NCI-H1694 treated with DMSO at 0.1 percent for 48 hours (cell line): ENCODE data around the gene TTLL5.
A peak's percentile ranks its signal among the peaks of the same experiment; 100 is the strongest.

Experiments used
- DNase-seq: peaks from one replicate; lab custom pipeline; 2025; lab: John Stamatoyannopoulos, UW

TTLL5 gene, protein sequence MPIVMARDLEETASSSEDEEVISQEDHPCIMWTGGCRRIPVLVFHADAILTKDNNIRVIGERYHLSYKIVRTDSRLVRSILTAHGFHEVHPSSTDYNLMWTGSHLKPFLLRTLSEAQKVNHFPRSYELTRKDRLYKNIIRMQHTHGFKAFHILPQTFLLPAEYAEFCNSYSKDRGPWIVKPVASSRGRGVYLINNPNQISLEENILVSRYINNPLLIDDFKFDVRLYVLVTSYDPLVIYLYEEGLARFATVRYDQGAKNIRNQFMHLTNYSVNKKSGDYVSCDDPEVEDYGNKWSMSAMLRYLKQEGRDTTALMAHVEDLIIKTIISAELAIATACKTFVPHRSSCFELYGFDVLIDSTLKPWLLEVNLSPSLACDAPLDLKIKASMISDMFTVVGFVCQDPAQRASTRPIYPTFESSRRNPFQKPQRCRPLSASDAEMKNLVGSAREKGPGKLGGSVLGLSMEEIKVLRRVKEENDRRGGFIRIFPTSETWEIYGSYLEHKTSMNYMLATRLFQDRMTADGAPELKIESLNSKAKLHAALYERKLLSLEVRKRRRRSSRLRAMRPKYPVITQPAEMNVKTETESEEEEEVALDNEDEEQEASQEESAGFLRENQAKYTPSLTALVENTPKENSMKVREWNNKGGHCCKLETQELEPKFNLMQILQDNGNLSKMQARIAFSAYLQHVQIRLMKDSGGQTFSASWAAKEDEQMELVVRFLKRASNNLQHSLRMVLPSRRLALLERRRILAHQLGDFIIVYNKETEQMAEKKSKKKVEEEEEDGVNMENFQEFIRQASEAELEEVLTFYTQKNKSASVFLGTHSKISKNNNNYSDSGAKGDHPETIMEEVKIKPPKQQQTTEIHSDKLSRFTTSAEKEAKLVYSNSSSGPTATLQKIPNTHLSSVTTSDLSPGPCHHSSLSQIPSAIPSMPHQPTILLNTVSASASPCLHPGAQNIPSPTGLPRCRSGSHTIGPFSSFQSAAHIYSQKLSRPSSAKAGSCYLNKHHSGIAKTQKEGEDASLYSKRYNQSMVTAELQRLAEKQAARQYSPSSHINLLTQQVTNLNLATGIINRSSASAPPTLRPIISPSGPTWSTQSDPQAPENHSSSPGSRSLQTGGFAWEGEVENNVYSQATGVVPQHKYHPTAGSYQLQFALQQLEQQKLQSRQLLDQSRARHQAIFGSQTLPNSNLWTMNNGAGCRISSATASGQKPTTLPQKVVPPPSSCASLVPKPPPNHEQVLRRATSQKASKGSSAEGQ (N-terminal part only)

DNA sequence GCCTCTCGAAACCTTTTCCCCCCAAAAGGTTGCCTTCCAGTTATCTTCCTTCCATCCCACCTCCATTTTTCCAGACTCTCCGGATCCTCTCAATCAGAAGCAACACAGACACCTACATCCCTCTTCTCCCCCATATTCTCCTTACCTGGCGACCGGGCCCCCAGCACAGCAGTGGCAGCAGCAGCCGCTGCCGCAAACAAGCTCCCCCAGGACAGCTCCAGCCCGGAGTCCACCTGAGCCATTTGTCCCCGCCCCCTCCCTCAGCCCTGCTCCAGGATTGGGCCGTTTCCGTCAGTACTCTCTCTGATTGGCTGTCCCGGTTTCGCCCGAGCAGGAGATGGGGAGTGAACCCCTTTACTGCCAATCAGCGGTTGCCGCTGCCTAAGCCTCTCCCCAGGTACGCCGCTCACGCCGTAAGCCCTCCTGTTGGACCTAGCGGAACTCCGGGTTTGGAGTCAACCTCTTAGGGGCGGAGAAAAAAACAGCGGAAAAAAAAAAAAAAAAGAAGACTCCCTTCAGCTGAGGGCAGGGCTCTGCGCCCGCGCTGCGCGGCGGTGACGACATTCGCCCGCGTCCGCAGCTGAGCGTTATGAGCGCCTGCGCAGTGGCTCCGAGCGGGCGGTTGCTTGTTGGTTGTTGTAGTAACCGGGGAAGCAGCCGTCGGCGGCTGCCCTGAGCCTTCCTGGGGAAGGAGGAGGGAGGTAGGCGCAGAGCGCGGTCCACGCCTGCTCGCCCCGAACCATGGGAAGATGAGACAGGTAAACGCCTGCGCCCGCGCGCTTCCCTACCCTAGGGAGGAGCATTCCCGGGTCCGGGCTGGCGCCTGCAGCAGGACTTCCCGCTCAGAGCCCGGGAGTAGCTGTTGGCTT lies at the start of gene TTLL5, which contains the start of gene ERG28:
Gene TTLL5 (plus strand): TSS at position 617 of the 869 bp plus-strand sequence. CDS start 1,904 bp downstream, outside the sequence.
Gene ERG28 (minus strand): TSS at position 247 of the 869 bp plus-strand sequence. CDS start 3,374 bp downstream, outside the sequence.
- peak; percentile 99 for DNase-seq

DNA sequence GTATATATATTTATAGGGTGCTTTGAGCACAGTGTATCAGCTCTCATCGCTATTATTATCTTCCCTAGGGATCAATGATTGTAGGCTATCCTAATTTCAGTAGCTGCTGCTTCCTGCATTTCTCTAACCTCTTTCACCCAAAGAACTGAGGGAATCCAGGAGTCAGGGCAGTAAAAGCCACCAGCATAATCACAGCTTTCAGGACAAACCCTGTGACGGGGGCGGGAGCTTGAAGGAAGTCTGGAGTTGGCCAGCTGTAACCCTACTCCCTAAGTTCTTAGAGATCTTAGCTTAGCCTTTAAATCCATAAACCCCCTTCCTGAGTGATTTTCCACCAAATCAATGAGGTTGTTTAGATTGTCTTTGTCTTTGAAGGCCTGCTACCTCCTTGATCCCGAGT lies 48.9 kb upstream of the TTLL5 start:
- no peak for DNase-seq

DNA sequence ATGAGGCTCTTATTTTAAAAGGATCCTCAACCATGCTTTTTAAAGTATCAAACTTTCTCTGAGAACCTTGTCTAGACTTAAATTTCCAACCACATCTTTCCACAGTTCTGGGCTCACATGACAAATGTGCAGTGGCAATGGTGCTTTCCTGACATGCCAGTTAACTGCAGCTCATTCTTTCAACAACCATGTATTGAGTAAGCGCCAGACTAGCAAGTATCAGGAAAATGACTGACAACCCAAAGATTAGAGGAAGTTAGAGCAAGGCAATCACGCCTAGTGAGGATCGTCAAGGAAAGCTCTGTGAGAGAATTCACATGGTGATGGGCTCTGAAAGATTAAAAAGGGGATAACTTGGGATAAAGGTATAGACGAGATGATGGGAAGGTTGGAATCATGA lies 46.9 kb upstream of the TTLL5 start:
- DNase-seq, result no peak

DNA sequence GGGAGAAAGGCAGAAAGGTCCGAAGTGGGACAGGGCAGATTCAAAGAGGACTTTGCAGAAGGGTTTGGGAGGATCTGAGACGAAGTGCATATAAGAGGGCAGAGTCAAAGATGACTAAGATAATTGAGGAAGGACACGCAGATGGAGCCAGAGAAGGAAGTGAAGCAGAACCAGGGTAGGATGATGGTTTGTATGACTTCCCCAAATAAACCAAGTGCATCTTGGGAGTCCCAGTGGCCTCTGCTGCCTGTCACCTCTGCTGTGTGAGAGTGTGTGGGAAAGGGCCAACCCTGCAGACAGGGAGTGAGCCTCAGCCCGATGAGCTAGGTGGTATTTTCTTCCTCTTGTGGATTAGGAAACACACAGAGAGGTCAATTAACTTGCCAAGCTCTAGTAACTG lies 45.8 kb upstream of the TTLL5 start:
- DNase-seq, result no peak

DNA sequence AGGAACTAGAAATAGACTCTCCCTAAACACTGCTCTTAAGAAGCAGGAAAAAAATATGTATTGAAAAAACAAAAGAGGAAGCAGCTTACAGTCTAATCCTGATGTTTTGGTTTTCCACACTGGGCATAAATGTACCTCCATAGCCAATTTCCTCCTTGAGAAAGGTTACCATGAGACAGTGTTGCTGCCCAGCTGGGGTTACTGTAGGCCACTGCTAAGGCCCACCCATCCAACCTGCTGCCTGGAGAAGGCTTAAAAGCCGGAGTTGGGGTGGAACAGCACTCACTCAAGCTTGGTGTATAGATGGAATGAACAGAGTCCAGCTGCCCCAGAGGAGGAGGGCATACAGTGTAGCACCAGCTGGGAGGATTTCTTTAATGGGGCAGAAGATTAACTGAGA lies 41.5 kb upstream of the TTLL5 start:
- DNase-seq, result no peak

DNA sequence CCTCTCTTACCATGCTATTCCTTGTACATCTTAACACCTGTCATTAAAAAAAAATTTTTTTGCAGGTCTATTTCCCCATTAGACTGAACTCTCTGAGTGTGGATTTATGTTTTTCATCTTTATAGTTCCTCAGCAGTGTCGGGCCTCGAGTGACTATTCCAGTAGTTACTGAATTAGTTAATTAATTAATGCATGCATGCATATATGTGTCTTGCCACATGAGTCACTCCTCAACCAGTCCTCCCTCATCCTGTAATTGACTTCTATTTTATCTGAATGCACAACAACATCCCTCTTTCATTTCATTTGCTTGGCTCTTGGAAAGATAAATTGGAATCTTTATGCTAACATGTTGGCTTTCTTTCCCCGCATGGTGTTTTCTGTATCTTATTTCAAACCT lies 36.0 kb upstream of the TTLL5 start:
- no peak for DNase-seq

DNA sequence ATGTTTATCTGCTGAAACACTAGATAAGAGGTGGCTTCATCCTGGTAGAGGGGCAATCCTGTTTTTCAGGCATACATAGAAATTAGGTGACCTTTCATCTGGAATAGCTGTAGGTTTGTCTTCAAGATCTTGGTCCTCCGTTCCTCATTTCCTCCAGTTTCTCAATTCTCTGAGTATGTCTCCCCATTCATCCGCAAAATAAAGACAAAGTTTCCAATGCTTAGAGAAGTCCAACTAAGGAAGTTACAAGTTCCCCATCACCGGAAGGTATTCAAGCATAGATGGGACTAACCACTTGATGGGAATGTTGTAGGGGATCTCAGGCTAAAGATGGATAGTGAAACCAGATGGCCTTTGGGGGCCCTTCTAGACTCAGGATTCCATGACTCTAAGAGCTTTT lies 34.6 kb upstream of the TTLL5 start:
- no peak for DNase-seq

DNA sequence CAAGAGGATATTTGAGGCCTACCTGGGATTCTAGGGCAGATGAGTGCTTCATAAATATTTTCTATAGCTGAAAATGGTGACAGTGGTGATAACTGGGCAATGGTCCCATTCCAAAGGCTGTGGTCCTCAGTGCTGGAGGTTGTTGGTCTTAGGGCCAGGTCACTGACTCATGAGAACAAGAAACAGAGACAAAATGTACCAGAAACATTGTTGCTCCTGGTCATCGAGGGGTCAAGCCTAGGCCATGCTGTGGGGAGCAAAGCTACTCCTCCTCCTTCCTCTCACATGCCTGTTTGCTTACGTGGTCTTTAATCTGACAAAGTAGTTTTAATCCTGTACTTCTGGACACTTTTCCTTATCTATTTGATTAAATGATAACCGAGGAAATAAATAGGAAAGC lies 34.2 kb upstream of the TTLL5 start:
- no peak for DNase-seq

DNA sequence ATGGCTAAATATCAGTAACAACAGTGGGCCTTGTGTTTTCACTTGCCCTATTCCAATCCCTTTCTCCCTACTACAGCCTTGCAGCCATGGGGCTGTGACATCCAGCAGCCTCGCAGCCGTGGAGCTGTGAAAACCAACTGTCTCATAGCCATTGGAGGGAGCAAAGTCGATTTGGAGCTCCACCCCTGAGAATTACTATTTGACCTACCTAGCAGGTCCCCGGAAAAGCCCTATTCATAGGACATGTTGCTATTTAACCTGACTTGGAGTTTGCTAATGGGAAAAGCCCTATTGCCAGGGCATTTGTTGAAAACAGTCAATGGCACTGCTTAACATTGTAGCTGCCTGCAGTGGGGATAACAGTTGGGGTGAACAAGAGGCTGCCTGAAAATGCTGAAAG lies 33.6 kb upstream of the TTLL5 start:
- no peak for DNase-seq

DNA sequence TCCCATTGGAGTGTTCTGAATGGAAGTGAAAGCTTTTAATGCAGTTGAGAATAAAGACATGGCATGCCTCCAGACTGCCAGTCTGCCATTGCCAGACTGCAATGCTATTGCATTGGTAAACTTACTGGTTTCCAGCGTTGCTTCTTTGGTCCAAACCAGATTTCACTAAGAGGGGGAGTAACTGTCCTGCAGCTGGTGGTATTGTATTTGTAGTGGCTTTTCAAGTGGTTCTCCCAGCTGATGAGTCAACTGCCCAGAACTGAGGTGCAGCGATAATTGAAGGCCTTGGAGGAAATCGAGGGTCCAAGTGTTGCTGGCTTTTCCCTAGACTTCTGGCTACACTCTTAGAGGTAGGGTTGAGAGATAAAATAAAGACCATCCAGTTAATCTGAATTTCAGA lies 32.2 kb upstream of the TTLL5 start:
- no peak for DNase-seq

DNA sequence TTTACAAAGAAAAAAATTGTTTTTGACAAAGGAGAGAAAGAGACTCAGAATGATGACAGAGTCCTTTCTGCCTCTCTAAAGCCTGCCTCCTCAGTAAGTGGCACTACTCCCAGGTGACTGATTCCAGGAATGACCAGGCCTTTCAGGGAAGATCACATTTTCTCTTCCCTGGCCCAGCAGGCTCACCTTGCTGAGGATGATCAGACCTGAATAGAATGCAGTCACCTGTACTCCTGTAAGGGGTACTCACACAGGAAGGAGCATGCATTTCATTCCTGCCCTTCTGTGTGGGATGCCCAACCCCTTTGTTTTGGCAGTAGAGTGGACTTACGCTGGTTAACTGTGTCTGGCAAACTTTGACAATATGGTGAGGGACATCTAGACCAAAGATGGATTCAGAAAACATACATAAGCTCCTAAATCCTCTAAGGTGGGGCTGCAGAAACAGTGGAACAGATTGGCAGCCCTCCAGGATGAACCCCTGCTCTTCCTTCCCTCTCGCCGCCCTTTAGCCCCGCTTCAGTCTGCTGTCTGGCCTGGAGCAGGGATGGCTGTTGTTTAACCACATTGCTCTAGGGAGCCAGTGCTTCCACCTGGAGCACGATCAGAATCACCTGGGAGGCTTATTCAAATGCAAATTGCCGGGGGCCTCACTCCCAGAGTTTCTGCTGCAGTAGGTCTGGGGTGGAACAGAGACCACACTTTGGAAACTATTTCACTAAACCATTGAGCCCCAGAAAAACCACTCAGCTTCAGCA lies 30.2 kb upstream of the TTLL5 start:
- no peak for DNase-seq

DNA sequence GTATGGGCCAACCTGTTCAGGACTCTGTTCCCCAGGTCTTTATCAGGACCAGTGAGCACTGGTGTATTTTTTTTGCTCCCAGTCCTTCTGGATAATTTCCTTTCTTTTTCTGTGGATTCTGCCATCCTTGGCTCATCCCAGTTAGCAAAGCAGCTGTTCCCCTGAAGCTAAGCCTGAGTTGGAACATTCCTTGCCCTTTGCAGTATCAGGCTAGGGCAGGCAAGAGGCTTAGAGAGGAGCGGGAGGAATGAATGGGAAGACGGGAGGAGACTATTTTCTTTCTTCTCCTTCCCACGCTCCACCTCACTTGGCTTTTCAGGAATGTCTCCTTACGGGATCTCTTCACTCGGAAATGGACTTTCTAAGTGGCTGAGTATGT lies 29.6 kb upstream of the TTLL5 start:
- no peak for DNase-seq

DNA sequence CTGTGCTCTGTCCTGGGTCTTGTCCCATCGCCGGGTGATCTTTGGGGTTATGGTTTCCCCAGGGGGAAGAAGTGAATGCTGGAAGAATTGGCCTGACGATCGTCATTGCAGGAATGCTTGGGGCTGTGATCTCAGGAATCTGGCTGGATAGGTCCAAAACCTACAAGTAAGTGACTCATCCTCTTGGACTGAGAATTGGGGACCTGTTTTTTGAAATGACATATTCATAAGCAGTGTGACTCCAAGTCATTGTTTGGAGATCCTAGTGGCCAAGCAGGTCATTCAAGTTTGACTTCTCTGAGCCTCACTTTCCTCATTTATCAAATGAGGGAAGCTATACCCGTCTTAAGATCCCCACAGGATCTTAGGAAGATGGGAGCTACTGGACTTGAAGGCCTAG lies 26.2 kb upstream of the TTLL5 start:
- DNase-seq, result no peak

DNA sequence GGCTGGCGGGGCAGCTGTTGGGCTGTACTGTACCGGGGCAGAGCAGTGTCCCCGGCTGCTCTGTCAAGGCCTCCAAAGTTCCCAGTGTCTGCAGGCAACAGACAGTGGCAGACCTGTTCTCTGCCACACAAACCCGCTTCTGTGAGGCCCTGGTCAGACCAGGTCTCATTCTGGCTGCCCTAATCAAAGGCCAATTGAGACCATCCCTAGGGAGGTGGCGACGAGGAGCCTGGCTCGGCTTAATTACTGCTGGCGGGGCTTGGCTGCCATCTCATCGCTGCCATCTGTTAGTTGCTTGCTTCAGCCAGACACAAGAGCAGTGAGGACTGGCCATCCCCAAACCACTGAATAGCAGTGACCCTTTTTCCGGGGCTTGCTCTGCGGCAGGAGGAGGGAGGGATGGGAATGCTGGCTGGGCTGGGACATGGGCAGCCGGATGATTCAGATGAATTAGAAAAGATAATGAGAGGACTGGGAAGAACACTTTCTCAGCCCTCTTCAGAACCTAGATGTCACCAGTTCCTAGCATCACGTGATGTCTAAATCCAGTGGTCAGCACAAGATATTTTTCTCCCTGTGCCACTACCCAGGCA lies 24.9 kb upstream of the TTLL5 start:
- DNase-seq, result peak; percentile 81

DNA sequence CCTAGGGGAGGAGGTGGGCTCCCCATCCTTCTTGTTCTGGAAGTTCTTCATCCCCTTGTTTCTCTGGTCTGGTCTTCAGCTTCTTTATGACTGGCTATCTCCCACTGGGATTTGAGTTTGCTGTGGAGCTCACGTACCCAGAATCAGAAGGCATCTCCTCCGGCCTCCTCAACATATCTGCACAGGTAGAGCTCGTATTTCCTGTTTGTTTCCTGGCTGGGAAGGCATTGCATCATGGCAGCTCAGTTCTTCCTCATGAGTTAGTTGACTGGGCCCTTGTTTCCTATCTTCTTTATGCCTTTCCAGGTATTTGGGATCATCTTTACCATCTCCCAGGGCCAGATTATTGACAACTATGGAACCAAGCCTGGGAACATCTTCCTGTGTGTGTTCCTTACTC lies 20.2 kb upstream of the TTLL5 start:
- DNase-seq, result no peak

DNA sequence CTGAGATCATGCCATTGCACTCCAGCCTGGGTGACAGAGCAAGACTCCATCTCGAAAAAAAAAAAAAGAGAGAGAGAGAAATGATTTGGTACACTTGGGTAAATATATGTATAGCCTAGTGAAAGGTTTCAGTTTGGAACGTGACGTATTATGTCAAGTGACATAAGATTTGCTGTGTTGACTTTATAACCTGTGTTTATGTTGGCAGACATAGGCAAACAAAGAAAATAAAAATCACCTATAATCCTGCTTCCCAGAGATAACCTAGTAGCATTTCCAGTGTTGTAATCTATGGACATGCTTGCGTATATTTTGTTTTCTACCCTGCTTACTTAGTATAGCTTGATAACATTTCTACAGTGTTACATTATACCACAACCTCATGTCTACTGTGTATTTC lies 17.1 kb upstream of the TTLL5 start:
- DNase-seq, result no peak

DNA sequence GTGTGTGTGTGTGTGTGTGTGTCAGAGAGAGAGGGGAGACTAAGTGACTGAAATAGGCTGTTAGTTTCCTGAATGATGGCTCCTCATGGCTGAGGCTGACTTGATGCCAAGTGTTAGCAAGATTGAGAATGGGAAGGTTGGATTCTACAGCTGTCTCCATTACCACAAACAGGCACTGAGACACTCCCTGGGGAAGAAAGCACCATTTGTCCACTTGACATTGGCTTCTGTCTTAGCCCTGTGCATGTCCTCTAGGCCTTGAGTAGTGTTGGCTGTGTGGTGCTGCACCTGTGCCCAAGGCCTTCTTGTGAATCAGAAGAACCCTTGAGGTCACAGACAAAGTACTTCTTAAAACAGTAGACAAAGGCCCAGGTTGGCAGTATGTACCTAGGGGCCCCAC lies 16.0 kb upstream of the TTLL5 start:
- no peak for DNase-seq

DNA sequence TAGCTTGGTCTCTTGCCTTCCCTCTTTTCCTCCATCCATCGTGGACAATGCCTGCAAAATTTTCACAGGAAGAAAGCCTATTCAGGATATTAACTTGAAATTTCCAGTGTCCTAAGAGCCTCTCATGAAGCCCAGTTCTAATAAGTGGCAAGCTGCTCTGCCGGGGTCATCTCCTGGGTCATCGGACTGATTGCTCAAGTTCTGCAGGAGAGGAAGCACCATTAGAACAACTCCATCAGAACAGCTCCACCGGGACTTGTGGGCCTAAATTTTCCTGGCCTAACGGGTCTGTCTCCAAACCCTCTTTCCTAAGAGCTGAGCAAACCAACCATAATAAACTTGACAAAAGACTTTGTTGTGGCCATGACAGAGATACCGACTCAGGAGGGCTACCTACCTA lies 14.3 kb upstream of the TTLL5 start:
- DNase-seq, result no peak

DNA sequence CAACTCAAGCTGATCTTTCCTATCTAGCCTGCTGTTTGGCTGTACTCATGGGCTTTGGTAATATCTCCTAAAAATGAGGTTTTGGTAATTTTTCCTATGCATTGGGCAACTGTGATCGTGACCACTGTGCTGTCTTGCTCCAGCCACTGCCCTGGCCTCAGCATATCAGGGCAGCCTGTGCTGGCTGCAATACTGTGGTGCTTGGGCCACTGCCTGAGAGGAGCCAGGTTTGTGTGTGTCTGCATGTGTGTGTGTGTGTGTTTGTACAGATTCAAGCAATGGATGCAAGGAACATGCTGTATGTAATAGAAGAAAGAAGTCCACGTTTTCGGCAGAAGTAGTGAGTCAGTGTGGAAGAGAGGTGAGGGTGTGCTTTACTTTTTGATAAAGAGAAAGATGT lies 13.4 kb upstream of the TTLL5 start:
- no peak for DNase-seq
